ENCODE results near the gene TNIK.

DNA sequence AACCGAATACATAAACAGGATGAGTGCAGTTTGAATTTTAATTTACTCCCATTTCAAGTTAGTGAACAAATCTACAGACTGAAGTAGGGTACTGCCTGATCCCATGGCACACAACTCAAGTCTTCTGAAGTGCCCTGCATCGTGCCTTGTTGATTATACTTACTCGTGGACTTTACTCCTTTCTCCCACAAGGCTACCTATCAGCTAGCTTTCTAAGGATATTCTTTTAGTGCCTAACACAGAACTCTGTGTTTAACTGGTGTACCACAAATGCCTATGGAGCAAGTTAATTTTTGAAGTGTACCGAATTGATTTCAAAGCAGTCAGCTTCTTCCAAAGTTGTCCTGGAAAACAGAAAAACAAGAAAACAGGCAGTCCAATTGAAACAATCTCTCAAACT is 119.8 kb downstream of the TNIK start:
- TF ChIP-seq, protein P1, sequence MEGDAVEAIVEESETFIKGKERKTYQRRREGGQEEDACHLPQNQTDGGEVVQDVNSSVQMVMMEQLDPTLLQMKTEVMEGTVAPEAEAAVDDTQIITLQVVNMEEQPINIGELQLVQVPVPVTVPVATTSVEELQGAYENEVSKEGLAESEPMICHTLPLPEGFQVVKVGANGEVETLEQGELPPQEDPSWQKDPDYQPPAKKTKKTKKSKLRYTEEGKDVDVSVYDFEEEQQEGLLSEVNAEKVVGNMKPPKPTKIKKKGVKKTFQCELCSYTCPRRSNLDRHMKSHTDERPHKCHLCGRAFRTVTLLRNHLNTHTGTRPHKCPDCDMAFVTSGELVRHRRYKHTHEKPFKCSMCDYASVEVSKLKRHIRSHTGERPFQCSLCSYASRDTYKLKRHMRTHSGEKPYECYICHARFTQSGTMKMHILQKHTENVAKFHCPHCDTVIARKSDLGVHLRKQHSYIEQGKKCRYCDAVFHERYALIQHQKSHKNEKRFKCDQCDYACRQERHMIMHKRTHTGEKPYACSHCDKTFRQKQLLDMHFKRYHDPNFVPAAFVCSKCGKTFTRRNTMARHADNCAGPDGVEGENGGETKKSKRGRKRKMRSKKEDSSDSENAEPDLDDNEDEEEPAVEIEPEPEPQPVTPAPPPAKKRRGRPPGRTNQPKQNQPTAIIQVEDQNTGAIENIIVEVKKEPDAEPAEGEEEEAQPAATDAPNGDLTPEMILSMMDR (IDR thresholded peaks at IDR 0.05) = no peak
- no peak for TF ChIP-seq POLR2A (IDR thresholded peaks at IDR 0.05)

Measured in uterus (tissue), 2 donors.